PC-9 (cell line): ENCODE measurements around the gene OSTC. TPM values are rescaled to one million over a fixed set of nuclear protein-coding genes. Genes with fewer than 3 reads are reported as not detected.
"Not testable (repeated sequence)": the region's sequence is repeated elsewhere in the genome, so short reads cannot be mapped to it uniquely, and the experiment has no call there.

Experiments
- BruUV-seq: library from RNA; stranded (reverse); fragments of 400-500 nt; replicated peaks from 2 replicates; lab custom pipeline; 2021; lab: Mats Ljungman, UMichigan
- CTCF ChIA-PET: fragments of 300-600 bp; sonication (Branson Sonifier 250); formaldehyde crosslinking; loops from one replicate; lab custom pipeline; 2022; ENCODE audit warnings: antibody characterized with exemption; lab: Charles Lee
- POLR2A ChIA-PET: fragments of 300-600 bp; sonication (Branson Sonifier 250); formaldehyde crosslinking; loops from one replicate; lab custom pipeline; 2022; ENCODE audit warnings: antibody characterized with exemption; ENCODE audit not compliant: unreplicated experiment; lab: Charles Lee
- DNase-seq, 2 experiments: peaks; one replicate each; pipeline versions ENCODE4 v3.0.0 to v3.0.0-alpha.2; 2015 to 2022; ENCODE audit warnings: mixed read lengths in 1 of 2
- H2AFZ ChIP-seq: fragments of 200-600 bp; sonication (generic); 2 replicates; pipeline ENCODE4 v1.8.1; 2017; ENCODE audit warnings: antibody characterized with exemption
- H3F3A ChIP-seq: fragments of 200-600 bp; sonication (generic); 2 replicates; pipeline ENCODE4 v1.8.1; 2017; ENCODE audit warnings: antibody characterized with exemption, mild to moderate bottlenecking, low read depth; ENCODE audit not compliant: insufficient read depth
- H3K27ac ChIP-seq: fragments of 200-600 bp; sonication (generic); 2 replicates; pipeline ENCODE4 v1.6.1; 2016; ENCODE audit warnings: mixed run types
- H3K27me3 ChIP-seq: fragments of 200-600 bp; sonication (generic); 2 replicates; pipeline ENCODE4 v1.6.1; 2016; ENCODE audit warnings: low read depth, mixed run types; ENCODE audit not compliant: insufficient read depth
- H3K36me3 ChIP-seq: fragments of 200-600 bp; sonication (generic); 2 replicates; pipeline ENCODE4 v1.6.1; 2016; ENCODE audit warnings: low read depth, mixed run types
- H3K4me1 ChIP-seq: fragments of 200-600 bp; sonication (generic); replicated peaks from 2 replicates; pipeline ENCODE4 v1.6.1; 2016; ENCODE audit warnings: mixed run types; ENCODE audit not compliant: insufficient read depth
- H3K4me2 ChIP-seq: fragments of 200-600 bp; sonication (generic); 2 replicates; pipeline ENCODE4 v1.6.1; 2017; ENCODE audit warnings: mixed run types
- H3K4me3 ChIP-seq: fragments of 200-600 bp; sonication (generic); 2 replicates; pipeline ENCODE4 v1.6.1; 2016; ENCODE audit warnings: mixed run types
- H3K79me2 ChIP-seq: fragments of 200-600 bp; sonication (generic); 2 replicates; pipeline ENCODE4 v1.6.1; 2017; ENCODE audit warnings: low read depth, mixed run types
- H3K9me2 ChIP-seq: fragments of 200-600 bp; sonication (generic); 2 replicates; pipeline ENCODE4 v1.8.1; 2017; ENCODE audit warnings: mild to moderate bottlenecking; ENCODE audit not compliant: insufficient read depth
- H3K9me3 ChIP-seq: fragments of 200-600 bp; sonication (generic); 2 replicates; pipeline ENCODE4 v1.8.1; 2016; ENCODE audit warnings: low read depth; ENCODE audit not compliant: insufficient read depth
- H4K20me1 ChIP-seq: fragments of 200-600 bp; sonication (generic); 2 replicates; pipeline ENCODE4 v1.8.1; 2017; ENCODE audit not compliant: insufficient read depth
- CTCF ChIP-seq: fragments of 200-600 bp; sonication (generic); conservative IDR thresholded peaks from 2 replicates; pipeline ENCODE4 v1.6.1; 2017; ENCODE audit warnings: mixed run types, antibody characterized with exemption, mild to moderate bottlenecking, moderate library complexity
- EZH2 ChIP-seq: fragments of 200-600 bp; sonication (generic); IDR thresholded peaks from 2 replicates; pipeline ENCODE4 v1.8.0; 2017; ENCODE audit warnings: antibody characterized with exemption, low read depth
- intact Hi-C: fragments of 100-400 bp; cut with micrococcal nuclease; formaldehyde crosslinking; loops from one replicate; pipeline ENCODE4 v1.10.0; 2022; ENCODE audit not compliant: unreplicated experiment
- total RNA-seq: library from RNA; stranded (reverse); gene quantifications from 2 replicates; pipeline ENCODE4 v1.2.3, GENCODE V29; 2021

The OSTC gene
- total RNA-seq, 1 experiment from 2014 or later: 61.7 TPM

GRCh38 chr4:108706289-108706688 lies 55.9 kb downstream of the OSTC start:
- Histone ChIP-seq H3K9me2 (no peaks in the 10 kb centered on the region), H4K20me1 (no peaks in the 10 kb centered on the region), H3K79me2 (no peaks in the 10 kb centered on the region), H3K4me3 (no peak overlapping the region), H3F3A (no peaks in the 10 kb centered on the region), H3K36me3 (no peaks in the 10 kb centered on the region), H3K27me3 (no peaks in the 10 kb centered on the region), H3K4me2 (no peak overlapping the region), H3K27ac (no peak overlapping the region), H2AFZ (no peak overlapping the region), H3K4me1 (no peaks in the 10 kb centered on the region), H3K9me3 (no peaks in the 10 kb centered on the region)
- TF ChIP-seq EZH2 (no peak), CTCF (no peak)
- intact Hi-C loops: no loop called here
- POLR2A ChIA-PET: no interaction called here
- CTCF ChIA-PET: interaction anchor here (0.6 kb wide), 1 partner anchor 22 kb away, joined by 3 read pairs; no protein-coding TSS in a partner anchor
- DNase-seq: no peak
- no TSS peak for BruUV-seq

DNA sequence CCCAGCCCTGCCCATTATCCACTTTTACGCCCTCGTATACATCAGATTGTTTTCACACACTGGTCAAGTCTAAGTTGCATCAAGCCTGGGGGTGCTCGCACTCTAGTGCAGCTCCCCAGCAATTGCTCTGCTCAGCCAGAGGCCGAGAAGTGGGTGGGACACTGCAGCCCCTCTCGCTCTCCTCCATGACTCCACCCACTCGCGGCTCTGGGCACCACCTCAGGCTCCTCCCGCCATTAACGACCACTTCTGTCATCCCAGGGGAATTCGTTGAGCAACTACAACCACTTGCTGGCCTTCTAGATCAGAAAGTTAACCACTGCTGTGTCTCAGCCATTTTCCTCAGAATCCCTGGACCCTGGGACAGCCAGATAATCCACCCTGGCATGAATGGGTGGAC lies 58.8 kb downstream of the OSTC start:
- Histone ChIP-seq H4K20me1 (no peaks in the 10 kb centered on the region), H3K4me2 (no peak overlapping the region), H3K9me3 (no peaks in the 10 kb centered on the region), H3K27ac (no peak overlapping the region), H3F3A (no peaks in the 10 kb centered on the region), H3K79me2 (no peaks in the 10 kb centered on the region), H3K9me2 (no peaks in the 10 kb centered on the region), H3K4me1 (no peaks in the 10 kb centered on the region), H3K36me3 (no peaks in the 10 kb centered on the region), H3K4me3 (no peak overlapping the region), H3K27me3 (no peaks in the 10 kb centered on the region), H2AFZ (no peak overlapping the region)
- CTCF ChIA-PET: no interaction called here
- BruUV-seq: no TSS peak
- no peak for TF ChIP-seq CTCF
- no peak for TF ChIP-seq EZH2
- DNase-seq: no peak
- intact Hi-C loops: no loop called here
- POLR2A ChIA-PET: no interaction called here

DNA sequence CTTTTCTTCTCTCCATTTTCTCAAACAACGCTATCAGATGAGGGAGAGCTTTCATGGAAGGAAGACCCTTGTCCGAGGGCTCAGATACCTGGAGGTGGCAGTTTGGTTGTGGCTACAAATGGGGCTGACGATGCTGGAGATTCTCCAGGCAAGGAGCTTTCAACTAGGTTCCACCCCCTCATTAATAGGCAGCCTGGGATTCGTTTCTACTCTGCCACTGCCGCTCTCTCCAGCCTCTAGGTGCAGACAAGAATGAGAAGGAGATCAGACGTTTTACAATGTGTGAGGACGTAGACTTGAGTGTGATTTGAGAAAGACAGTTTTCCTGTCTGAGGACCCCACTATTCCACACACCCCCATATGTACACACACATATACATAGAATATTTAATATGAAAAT lies 59.3 kb downstream of the OSTC start:
- CTCF ChIA-PET: no interaction called here
- Histone ChIP-seq H3K4me2 (no peak overlapping the region), H3K9me2 (no peaks in the 10 kb centered on the region), H3K27ac (no peak overlapping the region), H3K9me3 (no peaks in the 10 kb centered on the region), H3K79me2 (no peaks in the 10 kb centered on the region), H3K27me3 (no peaks in the 10 kb centered on the region), H3K36me3 (no peaks in the 10 kb centered on the region), H4K20me1 (no peaks in the 10 kb centered on the region), H3K4me3 (no peak overlapping the region), H3F3A (no peaks in the 10 kb centered on the region), H3K4me1 (no peaks in the 10 kb centered on the region), H2AFZ (no peak overlapping the region)
- intact Hi-C loops: no loop called here
- no TSS peak for BruUV-seq
- no peak for DNase-seq
- POLR2A ChIA-PET: no interaction called here
- no peak for TF ChIP-seq EZH2
- TF ChIP-seq CTCF: no peak

- POLR2A ChIA-PET, H3K4me1 ChIP-seq, DNase-seq, intact Hi-C loops, H3K27ac ChIP-seq, H3K36me3 ChIP-seq, H2AFZ ChIP-seq, H3K4me2 ChIP-seq, BruUV-seq, H3K79me2 ChIP-seq, H3F3A ChIP-seq, H3K9me2 ChIP-seq, H3K27me3 ChIP-seq, H3K9me3 ChIP-seq, H4K20me1 ChIP-seq, CTCF ChIA-PET, H3K4me3 ChIP-seq: not testable (repeated sequence)
These were observed 60.2 kb downstream of the OSTC start for GRCh38 chr4:108710578-108710977.
